Spinal cord (tissue), 10 donors: ENCODE data around the gene CCDC70. TPM values are rescaled to one million over a fixed set of nuclear protein-coding genes. Genes with fewer than 3 reads are reported as not detected.

ENCODE experiments used
- DNase-seq, 6 donors: peaks; one replicate each; pipeline versions ENCODE4 v3.0.0 to v3.0.0-alpha.2; 2013 to 2015; ENCODE audit warnings: low spot score in 6 of 6, low read depth in 4 of 6
- H3K27ac ChIP-seq: one replicate; pipeline ENCODE4 v1.5.1; 2013; ENCODE audit warnings: low read depth, low read length, control low read depth
- H3K27me3 ChIP-seq: one replicate; pipeline ENCODE4 v1.6.1; 2013; ENCODE audit warnings: low read length; ENCODE audit not compliant: control insufficient read depth, insufficient read depth
- H3K36me3 ChIP-seq: one replicate; pipeline ENCODE4 v1.6.1; 2013; ENCODE audit warnings: low read length; ENCODE audit not compliant: control insufficient read depth, insufficient read depth
- H3K4me1 ChIP-seq: one replicate; pipeline ENCODE4 v1.6.1; 2013; ENCODE audit warnings: low read length; ENCODE audit not compliant: control insufficient read depth, insufficient read depth
- H3K4me3 ChIP-seq: one replicate; pipeline ENCODE4 v1.5.1; 2013; ENCODE audit warnings: low read depth, low read length, control low read depth
- H3K9me3 ChIP-seq: one replicate; pipeline ENCODE4 v1.6.1; 2013; ENCODE audit warnings: low read length; ENCODE audit not compliant: control insufficient read depth, insufficient read depth
- WGBS: methylation state at CpG from one replicate; pipeline ENCODE4 v1.1.5; 2013; ENCODE audit warnings: missing lambda C conversion rate; ENCODE audit not compliant: insufficient coverage; 5-methylcytosine and 5-hydroxymethylcytosine counted together
- polyA plus RNA-seq, 2 donors: library from polyadenylated mRNA; unstranded; fragments of 120-200 nt; gene quantifications; one replicate each; pipeline ENCODE4 v1.2.1, GENCODE V29; 2013; ENCODE audit not compliant: insufficient read length in 2 of 2
- total RNA-seq, 2 donors: library from RNA; depleted of rRNA in 1 of 2; stranded (reverse); fragments of 120-200 nt in 1 of 2; fragments of >200 nt in 1 of 2; gene quantifications; one replicate each; pipeline versions ENCODE4 v1.2.3 to v1.2.4, GENCODE V29; 2013 to 2014
- donor health status: healthy.

CCDC70 gene
- total and polyA plus RNA-seq, 4 donors = not detected

- 88% methylated on average over 4 of the region's 8 CpGs for WGBS
- Histone ChIP-seq H3K27ac (no peak overlapping the region), H3K4me1 (peaks cover 7% of the 10 kb centered on the region), H3K27me3 (no peaks in the 10 kb centered on the region), H3K36me3 (no peaks in the 10 kb centered on the region), H3K9me3 (no peaks in the 10 kb centered on the region), H3K4me3 (no peak overlapping the region)
- no peak for DNase-seq
Observed at GRCh38 chr13:51828730-51829567, 32.8 kb upstream of the CCDC70 start.

- H3K9me3 ChIP-seq = no peaks in the 10 kb centered on the region
- peak in 1 of 6 donors; percentile 35 for DNase-seq
- H3K27ac ChIP-seq = no peak overlapping the region
- WGBS = 100% methylated on average over 1 of the region's 2 CpGs
- H3K36me3 ChIP-seq = no peaks in the 10 kb centered on the region
- no peak overlapping the region for H3K4me3 ChIP-seq
- no peaks in the 10 kb centered on the region for H3K27me3 ChIP-seq
- H3K4me1 ChIP-seq = peaks cover 7% of the 10 kb centered on the region
Observed at GRCh38 chr13:51829568-51829899, 32.2 kb upstream of the CCDC70 start.

GRCh38 chr13:51831519-51831918, 30.2 kb upstream of the CCDC70 start:
- Histone ChIP-seq H3K36me3 (no peaks in the 10 kb centered on the region), H3K27ac (no peak overlapping the region), H3K9me3 (no peaks in the 10 kb centered on the region), H3K4me3 (no peak overlapping the region), H3K27me3 (no peaks in the 10 kb centered on the region), H3K4me1 (peaks cover 8% of the 10 kb centered on the region)
- DNase-seq = no peak
- WGBS = 92% methylated on average over 5 of the region's 5 CpGs

- no peaks in the 10 kb centered on the region for H3K9me3 ChIP-seq
- no peak overlapping the region for H3K27ac ChIP-seq
- WGBS = 76% methylated on average over 5 of the region's 6 CpGs
- no peaks in the 10 kb centered on the region for H3K27me3 ChIP-seq
- H3K36me3 ChIP-seq = no peaks in the 10 kb centered on the region
- peaks cover 4% of the 10 kb centered on the region for H3K4me1 ChIP-seq
- DNase-seq = no peak
- H3K4me3 ChIP-seq = no peak overlapping the region
Observed at GRCh38 chr13:51832471-51833152, 29.2 kb upstream of the CCDC70 start.

GRCh38 chr13:51833980-51834379, 27.8 kb upstream of the CCDC70 start:
- Histone ChIP-seq H3K27ac (no peak overlapping the region), H3K4me3 (no peak overlapping the region), H3K36me3 (no peaks in the 10 kb centered on the region), H3K27me3 (no peaks in the 10 kb centered on the region), H3K4me1 (peaks cover 4% of the 10 kb centered on the region), H3K9me3 (no peaks in the 10 kb centered on the region)
- WGBS = 96% methylated on average over 5 of the region's 10 CpGs
- DNase-seq = no peak

- H3K27ac ChIP-seq = no peak overlapping the region
- H3K4me1 ChIP-seq = peaks cover 4% of the 10 kb centered on the region
- peak in 3 of 6 donors; percentile 5 to 80 (median 57) for DNase-seq
- no peak overlapping the region for H3K4me3 ChIP-seq
- no peaks in the 10 kb centered on the region for H3K27me3 ChIP-seq
- H3K36me3 ChIP-seq = no peaks in the 10 kb centered on the region
- H3K9me3 ChIP-seq = no peaks in the 10 kb centered on the region
- WGBS = 55% methylated on average over 4 of the region's 7 CpGs
Observed at GRCh38 chr13:51834581-51835171, 27.1 kb upstream of the CCDC70 start.

GRCh38 chr13:51837016-51837415, 24.8 kb upstream of the CCDC70 start:
- H3K4me3 ChIP-seq = no peak overlapping the region
- H3K27me3 ChIP-seq = no peaks in the 10 kb centered on the region
- DNase-seq = no peak
- H3K27ac ChIP-seq = no peak overlapping the region
- H3K4me1 ChIP-seq = peaks cover 4% of the 10 kb centered on the region
- H3K36me3 ChIP-seq = no peaks in the 10 kb centered on the region
- WGBS = 90% methylated on average over 2 of the region's 3 CpGs
- no peaks in the 10 kb centered on the region for H3K9me3 ChIP-seq

- no peak overlapping the region for H3K4me3 ChIP-seq
- 100% methylated on average over 1 of the region's 8 CpGs for WGBS
- no peaks in the 10 kb centered on the region for H3K27me3 ChIP-seq
- H3K4me1 ChIP-seq = peaks cover 4% of the 10 kb centered on the region
- no peaks in the 10 kb centered on the region for H3K9me3 ChIP-seq
- DNase-seq = no peak
- no peaks in the 10 kb centered on the region for H3K36me3 ChIP-seq
- no peak overlapping the region for H3K27ac ChIP-seq
Observed at GRCh38 chr13:51838240-51838846, 23.4 kb upstream of the CCDC70 start.

GRCh38 chr13:51839711-51840540, 21.8 kb upstream of the CCDC70 start:
- Histone ChIP-seq H3K4me3 (no peak overlapping the region), H3K9me3 (no peaks in the 10 kb centered on the region), H3K4me1 (peaks cover 3% of the 10 kb centered on the region), H3K36me3 (no peaks in the 10 kb centered on the region), H3K27ac (no peak overlapping the region), H3K27me3 (no peaks in the 10 kb centered on the region)
- DNase-seq = no peak
- whole genome bisulfite sequencing = 93% methylated on average over 6 of the region's 10 CpGs
